K562 (cell line): Measurements from ENCODE around the gene DNAJB1.

Experiments
- RAD21 ChIP-seq, 2 experiments: fragments of 250-450 bp in 1 of 2; fragments of 450-650 bp in 1 of 2; sonication (Bioruptor Pico) in 1 of 2; formaldehyde crosslinking in 1 of 2; IDR thresholded peaks in 1 of 2; conservative IDR thresholded peaks in 1 of 2; 2 replicates each; pipeline versions ENCODE4 v1.4.0 to v1.8.0; 2020 to 2022; ENCODE audit warnings: mild to moderate bottlenecking in 2 of 2, moderate library complexity in 1 of 2
- ZFX ChIP-seq: sonication (generic); formaldehyde crosslinking; IDR thresholded peaks from 2 replicates; pipeline ENCODE4 v1.8.0; 2022; ENCODE audit warnings: mild to moderate bottlenecking, missing genetic modification reagents, moderate library complexity
- ZNF707 ChIP-seq: fragments of 250-450 bp; sonication (Bioruptor Pico); conservative IDR thresholded peaks from 2 replicates; pipeline ENCODE4 v1.8.0; 2022; ENCODE audit warnings: inconsistent platforms, mild to moderate bottlenecking, moderate library complexity

DNA sequence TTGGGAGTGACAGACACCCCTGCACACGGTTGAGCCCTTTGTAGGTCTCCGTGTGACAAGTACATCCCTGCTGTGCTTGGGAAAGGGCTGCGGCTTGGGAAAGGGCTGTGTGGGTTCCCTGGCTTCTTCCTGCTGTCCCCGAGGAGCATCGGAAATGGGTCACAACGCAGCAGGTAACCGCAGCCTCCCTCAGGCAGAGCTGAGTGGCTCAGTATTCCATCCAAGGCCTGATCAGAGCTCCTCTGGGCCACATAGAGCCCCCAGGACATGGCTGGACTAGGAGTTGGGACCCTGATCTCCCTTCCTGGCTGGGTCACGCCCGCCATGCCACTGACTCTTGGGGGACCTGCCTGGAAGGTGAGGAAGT, 27.5 kb upstream of the DNAJB1 start:
- TF ChIP-seq ZNF707 (CRISPR knock-in tag) = no peak
- TF ChIP-seq ZFX (CRISPR knock-in tag) = no peak
- no peak for TF ChIP-seq RAD21 (CRISPR knock-in tag; conservative IDR thresholded peaks at IDR 0.05 in 1 of 2, IDR thresholded peaks at IDR 0.05 in 1 of 2)
